NOMO-1 (cell line): ENCODE measurements around the gene EMCN.
"Not testable (repeated sequence)": the region's sequence is repeated elsewhere in the genome, so short reads cannot be mapped to it uniquely, and the experiment has no call there.

Experiments
- DNase-seq, 2 experiments: peaks; one replicate each; lab custom pipeline; 2025; ENCODE audit not compliant: unreplicated experiment in 2 of 2; lab: John Stamatoyannopoulos, UW

The EMCN gene

DNA sequence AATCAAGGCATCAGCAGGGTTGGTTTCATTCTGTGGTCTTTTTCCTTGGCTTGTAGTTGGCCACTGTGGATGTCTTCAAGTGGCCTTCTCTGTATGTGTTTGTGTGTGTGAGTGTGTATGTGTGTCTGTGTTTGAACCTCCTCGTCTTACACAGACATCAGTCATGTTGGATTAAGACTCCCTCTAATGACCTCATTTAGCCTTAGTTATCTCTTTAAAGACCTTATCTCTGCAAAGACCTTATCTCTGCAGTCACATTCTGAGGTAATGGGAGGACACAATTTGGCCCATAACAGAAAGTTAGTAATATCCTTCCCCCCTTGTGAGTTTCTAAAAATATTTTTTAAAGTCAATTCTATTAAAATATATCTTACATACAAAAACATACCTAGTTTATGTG lies 126.7 kb downstream of the EMCN start:
- no peak for DNase-seq

DNA sequence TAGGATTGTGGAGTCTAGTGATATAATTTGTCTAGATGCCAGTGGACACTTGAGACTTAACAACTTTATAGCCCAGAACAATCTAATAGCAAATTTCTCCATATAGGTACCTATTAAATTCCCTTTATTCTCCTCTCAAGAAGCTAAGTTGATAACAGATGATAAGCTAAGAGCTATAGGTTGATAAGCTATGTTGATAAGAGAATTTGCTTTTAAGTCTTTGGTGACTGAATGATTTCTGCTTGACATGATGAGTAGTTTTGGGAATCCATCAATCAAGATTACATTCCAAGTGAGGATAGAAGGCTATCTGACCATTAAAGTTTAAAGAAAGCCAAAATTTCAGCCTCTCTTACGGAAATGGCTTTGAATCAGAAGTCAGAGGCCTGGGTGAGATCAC lies 131.6 kb downstream of the EMCN start:
- DNase-seq: no peak

GRCh38 chr4:100380401-100380800 lies 137.4 kb downstream of the EMCN start:
- DNase-seq: not testable (repeated sequence)

DNA sequence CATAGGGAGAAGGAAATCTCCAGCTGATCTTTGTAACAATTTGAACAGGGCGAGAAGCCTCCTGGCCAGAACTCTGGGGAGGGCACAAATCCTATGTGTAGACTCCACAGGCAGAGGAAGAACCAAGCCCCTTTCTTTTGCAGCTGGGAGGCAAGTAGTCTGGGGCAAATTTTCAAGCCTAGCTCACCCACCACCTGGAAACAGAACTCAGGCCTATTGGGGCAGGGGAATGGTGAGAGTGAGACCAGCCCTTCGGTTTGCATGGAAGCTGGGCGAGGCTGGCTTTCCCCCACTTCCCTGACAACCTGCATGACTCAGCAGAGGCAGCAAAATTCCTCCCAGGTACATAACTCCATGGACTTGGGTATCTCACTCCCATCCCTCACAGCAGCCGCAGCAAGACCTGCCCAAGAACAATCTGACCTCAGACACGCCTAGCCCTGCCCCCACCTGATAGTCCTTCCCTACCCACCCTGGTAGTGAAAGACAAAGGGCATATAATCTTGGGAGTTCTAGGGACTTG lies 138.2 kb downstream of the EMCN start:
- DNase-seq: no peak

- no peak for DNase-seq
Observed at GRCh38 chr4:100372432-100372831, 145.4 kb downstream of the EMCN start.

DNA sequence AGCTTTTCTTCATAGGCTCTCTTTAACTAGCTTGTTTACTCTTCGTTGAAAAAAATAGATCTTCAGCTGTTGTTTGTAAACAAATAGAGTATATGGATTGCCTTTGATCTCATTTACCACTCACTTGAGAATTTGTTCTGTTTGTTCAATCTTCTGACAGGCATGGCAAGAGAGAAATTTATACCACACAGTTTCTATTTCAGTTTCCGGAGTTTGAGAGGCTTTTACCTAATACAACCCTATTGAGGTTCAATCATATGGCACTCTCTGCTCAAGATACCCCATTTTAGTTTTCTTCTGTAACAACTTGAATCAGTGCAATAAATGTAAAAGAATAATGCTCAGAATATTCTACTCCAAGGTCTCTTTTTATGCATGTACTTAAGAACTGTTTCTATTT lies 148.0 kb downstream of the EMCN start:
- DNase-seq: no peak

GRCh38 chr4:100367451-100367850 lies 150.4 kb downstream of the EMCN start:
- peak in 1 of 2 experiments; percentile 22 for DNase-seq

DNA sequence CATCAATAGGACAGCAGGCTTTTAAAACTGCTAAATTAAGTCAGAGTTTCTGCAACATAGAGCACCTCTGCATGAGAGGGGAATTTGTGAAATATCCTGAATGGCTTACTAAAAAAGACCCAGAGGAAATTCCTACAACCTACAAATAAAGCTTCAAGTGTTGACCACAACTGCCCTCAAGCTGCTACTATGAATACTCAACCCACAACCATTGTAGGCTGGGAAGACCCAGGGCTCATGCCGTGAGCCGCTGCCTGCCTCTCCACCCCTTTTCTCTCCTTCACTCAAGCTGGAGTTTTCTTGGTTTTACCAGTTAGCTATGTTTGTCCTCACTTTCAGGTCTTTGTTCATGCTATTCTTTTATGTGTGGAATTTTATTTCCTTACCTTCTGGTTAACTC lies 151.6 kb downstream of the EMCN start:
- DNase-seq: no peak

- DNase-seq: peak in 1 of 2 experiments; percentile 39
Observed at GRCh38 chr4:100362366-100362765, 155.5 kb downstream of the EMCN start.

GRCh38 chr4:100361336-100361735 lies 156.5 kb downstream of the EMCN start:
- no peak for DNase-seq

DNA sequence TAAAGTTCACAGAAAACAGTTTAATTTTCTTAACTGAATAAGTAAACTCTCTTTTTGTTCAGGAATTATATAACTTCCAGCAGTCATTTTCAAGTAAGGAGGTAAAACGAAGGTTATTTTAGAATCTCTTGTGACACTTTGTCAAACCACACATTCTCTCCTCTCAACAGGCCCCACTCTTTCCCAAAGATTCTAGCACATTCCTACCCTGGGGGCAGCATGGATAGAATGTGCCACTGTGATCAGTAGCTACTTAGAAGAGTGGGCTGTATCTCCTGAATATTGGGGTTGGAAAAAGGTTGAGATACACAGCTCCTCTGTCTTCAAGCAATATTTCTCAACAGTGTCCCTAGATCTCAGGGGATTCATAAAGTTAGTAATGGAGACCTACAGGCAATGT lies 157.6 kb downstream of the EMCN start:
- no peak for DNase-seq

GRCh38 chr4:100359441-100359840 lies 158.4 kb downstream of the EMCN start:
- no peak for DNase-seq

GRCh38 chr4:100357542-100357941 lies 160.3 kb downstream of the EMCN start:
- no peak for DNase-seq

DNA sequence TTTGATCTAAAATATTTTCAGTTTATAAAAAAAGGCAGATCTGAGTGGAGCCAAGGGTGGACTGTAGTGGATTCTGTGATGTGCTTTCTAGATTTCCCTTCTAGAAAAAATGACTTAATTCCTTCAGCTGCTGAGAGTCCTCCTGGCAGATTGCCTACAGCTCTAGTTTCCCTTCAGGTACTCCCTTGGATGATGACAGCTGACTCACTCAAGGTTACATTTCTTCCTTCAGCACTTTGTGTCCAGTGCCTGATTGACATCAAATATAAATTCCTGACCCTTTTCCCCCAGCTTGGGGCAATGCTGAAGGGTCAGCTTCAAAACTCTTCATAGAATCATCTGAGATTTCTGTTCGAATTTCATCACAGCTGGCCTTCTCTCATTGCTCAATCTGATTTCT lies 161.7 kb downstream of the EMCN start:
- no peak for DNase-seq

DNA sequence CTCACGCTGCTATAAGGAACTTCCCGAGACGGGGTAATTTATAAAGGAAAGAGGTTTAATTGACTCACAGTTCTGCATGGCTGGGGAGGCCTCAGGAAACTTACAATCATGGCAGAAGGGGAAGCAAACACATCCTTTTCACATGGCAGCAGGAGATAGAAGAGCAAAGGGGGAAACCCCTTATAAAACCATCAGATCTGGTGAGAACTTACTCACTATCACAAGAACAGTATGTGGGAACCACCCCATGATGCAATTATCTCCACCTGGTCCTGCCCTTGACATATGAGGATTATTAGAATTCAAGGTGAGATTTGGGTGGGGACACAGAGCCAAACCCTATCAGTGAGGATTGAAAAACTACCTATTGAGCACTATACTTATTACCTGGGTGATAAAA lies 165.5 kb downstream of the EMCN start:
- not testable (repeated sequence) for DNase-seq

GRCh38 chr4:100348473-100348872 lies 169.3 kb downstream of the EMCN start:
- no peak for DNase-seq

GRCh38 chr4:100347241-100347640 lies 170.6 kb downstream of the EMCN start:
- DNase-seq: no peak

GRCh38 chr4:100345585-100345984 lies 172.2 kb downstream of the EMCN start:
- DNase-seq: no peak
